Measurements from ENCODE around the gene DDX23.

GRCh38 chr12:48828841-48829575, 23.0 kb downstream of the DDX23 start:
- TF ChIP-seq CTCF (conservative IDR thresholded peaks at IDR 0.05; ENCODE audit: low read depth, low read length) (no peak), EZH2 (IDR thresholded peaks at IDR 0.05; ENCODE audit: borderline replicate concordance, low read depth, low read length, poor library complexity, severe bottlenecking) (no peak)
